Ectodermal cell (in vitro differentiated cells): ENCODE measurements around the gene PKNOX2.

ENCODE experiments used
- H3K27ac ChIP-seq: 2 replicates; pipeline ENCODE4 v1.7.0; 2013; ENCODE audit warnings: mild to moderate bottlenecking, low read depth, low read length; ENCODE audit not compliant: insufficient read depth, poor library complexity, severe bottlenecking
- H3K27me3 ChIP-seq: 2 replicates; pipeline ENCODE4 v1.7.0; 2013; ENCODE audit warnings: mild to moderate bottlenecking, low read length; ENCODE audit not compliant: insufficient read depth, control insufficient read depth, poor library complexity, severe bottlenecking
- H3K36me3 ChIP-seq: one replicate; pipeline ENCODE4 v1.7.0; 2013; ENCODE audit warnings: low read length; ENCODE audit not compliant: control insufficient read depth, insufficient read depth
- H3K4me1 ChIP-seq: one replicate; pipeline ENCODE4 v1.7.0; 2013; ENCODE audit warnings: low read length; ENCODE audit not compliant: control insufficient read depth, insufficient read depth
- H3K4me3 ChIP-seq: 2 replicates; pipeline ENCODE4 v1.7.0; 2013; ENCODE audit warnings: low read depth, low read length, control low read depth; ENCODE audit not compliant: insufficient read depth
- H3K9me3 ChIP-seq: 2 replicates; pipeline ENCODE4 v1.7.0; 2013; ENCODE audit warnings: mild to moderate bottlenecking, low read length, moderate library complexity; ENCODE audit not compliant: control insufficient read depth
- WGBS, 2 experiments: methylation state at CpG; one replicate each; pipeline ENCODE4 v1.1.7; 2013; ENCODE audit warnings: missing lambda C conversion rate in 2 of 2; 5-methylcytosine and 5-hydroxymethylcytosine counted together

The PKNOX2 gene

GRCh38 chr11:125301346-125301745 is 136.8 kb downstream of the PKNOX2 start:
- H3K27ac ChIP-seq = no peak overlapping the region
- WGBS, 2 experiments = 97% methylated on average over 2 to 3 of the region's 3 CpGs
- no peaks in the 10 kb centered on the region for H3K9me3 ChIP-seq
- H3K36me3 ChIP-seq = no peaks in the 10 kb centered on the region
- H3K4me1 ChIP-seq = no peaks in the 10 kb centered on the region
- H3K4me3 ChIP-seq = no peak overlapping the region
- H3K27me3 ChIP-seq = no peaks in the 10 kb centered on the region

- no peaks in the 10 kb centered on the region for H3K36me3 ChIP-seq
- no peaks in the 10 kb centered on the region for H3K27me3 ChIP-seq
- no peaks in the 10 kb centered on the region for H3K4me1 ChIP-seq
- H3K27ac ChIP-seq = no peak overlapping the region
- WGBS, 2 experiments = 89 to 93% methylated on average over 5 of the region's 5 CpGs
- no peak overlapping the region for H3K4me3 ChIP-seq
- no peaks in the 10 kb centered on the region for H3K9me3 ChIP-seq
Measured at GRCh38 chr11:125303186-125303585, 138.6 kb downstream of the PKNOX2 start.

GRCh38 chr11:125303694-125304093 is 139.1 kb downstream of the PKNOX2 start:
- H3K27me3 ChIP-seq = no peaks in the 10 kb centered on the region
- H3K27ac ChIP-seq = no peak overlapping the region
- no peaks in the 10 kb centered on the region for H3K9me3 ChIP-seq
- no peaks in the 10 kb centered on the region for H3K36me3 ChIP-seq
- H3K4me1 ChIP-seq = no peaks in the 10 kb centered on the region
- no peak overlapping the region for H3K4me3 ChIP-seq
- 87 to 94% methylated on average over 4 to 5 of the region's 5 CpGs for WGBS, 2 experiments

GRCh38 chr11:125304136-125304535 is 139.6 kb downstream of the PKNOX2 start:
- H3K4me1 ChIP-seq = no peaks in the 10 kb centered on the region
- no peaks in the 10 kb centered on the region for H3K27me3 ChIP-seq
- H3K9me3 ChIP-seq = no peaks in the 10 kb centered on the region
- 88 to 90% methylated on average over 7 of the region's 7 CpGs for WGBS, 2 experiments
- H3K4me3 ChIP-seq = no peak overlapping the region
- H3K27ac ChIP-seq = no peak overlapping the region
- no peaks in the 10 kb centered on the region for H3K36me3 ChIP-seq

- 96 to 97% methylated on average over 9 of the region's 9 CpGs for WGBS, 2 experiments
- Histone ChIP-seq H3K27ac (no peak overlapping the region), H3K9me3 (no peaks in the 10 kb centered on the region), H3K36me3 (no peaks in the 10 kb centered on the region), H3K27me3 (no peaks in the 10 kb centered on the region), H3K4me3 (no peak overlapping the region), H3K4me1 (no peaks in the 10 kb centered on the region)
Measured at GRCh38 chr11:125304876-125305275, 140.3 kb downstream of the PKNOX2 start.

- H3K27me3 ChIP-seq = no peaks in the 10 kb centered on the region
- 89% methylated on average over 7 of the region's 7 CpGs for WGBS, 2 experiments
- H3K36me3 ChIP-seq = no peaks in the 10 kb centered on the region
- no peak overlapping the region for H3K4me3 ChIP-seq
- no peaks in the 10 kb centered on the region for H3K4me1 ChIP-seq
- H3K9me3 ChIP-seq = no peaks in the 10 kb centered on the region
- no peak overlapping the region for H3K27ac ChIP-seq
Measured at GRCh38 chr11:125305345-125305744, 140.8 kb downstream of the PKNOX2 start.

- Histone ChIP-seq H3K4me1 (no peaks in the 10 kb centered on the region), H3K9me3 (no peaks in the 10 kb centered on the region), H3K36me3 (no peaks in the 10 kb centered on the region), H3K4me3 (no peak overlapping the region), H3K27me3 (no peaks in the 10 kb centered on the region), H3K27ac (no peak overlapping the region)
- 89 to 93% methylated on average over 6 to 7 of the region's 7 CpGs for WGBS, 2 experiments
Measured at GRCh38 chr11:125306476-125306875, 141.9 kb downstream of the PKNOX2 start.

DNA sequence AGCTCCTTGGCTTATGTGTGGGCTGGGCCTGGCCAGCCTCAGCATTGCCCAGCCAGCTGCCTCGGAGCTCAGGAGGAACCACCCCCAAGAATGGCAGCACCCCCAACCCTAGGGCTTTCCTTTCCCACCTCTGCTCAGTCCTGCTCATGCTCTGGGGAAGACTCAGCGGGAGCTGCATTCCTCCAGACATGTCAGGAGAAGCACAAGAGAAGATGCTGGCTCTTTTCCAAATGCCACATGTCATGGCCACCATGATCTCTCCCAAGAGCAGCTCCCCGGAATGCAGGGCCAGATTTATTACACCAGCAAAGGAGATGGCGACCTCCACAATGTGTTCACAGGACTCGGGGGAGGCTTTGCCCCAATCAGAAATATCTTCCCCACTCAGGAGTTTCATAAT is 143.7 kb downstream of the PKNOX2 start:
- Histone ChIP-seq H3K9me3 (no peaks in the 10 kb centered on the region), H3K27ac (no peak overlapping the region), H3K4me1 (no peaks in the 10 kb centered on the region), H3K27me3 (no peaks in the 10 kb centered on the region), H3K4me3 (no peak overlapping the region), H3K36me3 (no peaks in the 10 kb centered on the region)
- WGBS, 2 experiments = 91 to 94% methylated on average over 5 of the region's 5 CpGs

GRCh38 chr11:125312391-125312790 is 147.8 kb downstream of the PKNOX2 start:
- H3K27me3 ChIP-seq = no peaks in the 10 kb centered on the region
- no peak overlapping the region for H3K4me3 ChIP-seq
- peaks cover 8% of the 10 kb centered on the region for H3K4me1 ChIP-seq
- WGBS, 2 experiments = 88 to 90% methylated on average over 12 of the region's 12 CpGs
- H3K27ac ChIP-seq = no peak overlapping the region
- no peaks in the 10 kb centered on the region for H3K9me3 ChIP-seq
- peaks cover 6% of the 10 kb centered on the region for H3K36me3 ChIP-seq

DNA sequence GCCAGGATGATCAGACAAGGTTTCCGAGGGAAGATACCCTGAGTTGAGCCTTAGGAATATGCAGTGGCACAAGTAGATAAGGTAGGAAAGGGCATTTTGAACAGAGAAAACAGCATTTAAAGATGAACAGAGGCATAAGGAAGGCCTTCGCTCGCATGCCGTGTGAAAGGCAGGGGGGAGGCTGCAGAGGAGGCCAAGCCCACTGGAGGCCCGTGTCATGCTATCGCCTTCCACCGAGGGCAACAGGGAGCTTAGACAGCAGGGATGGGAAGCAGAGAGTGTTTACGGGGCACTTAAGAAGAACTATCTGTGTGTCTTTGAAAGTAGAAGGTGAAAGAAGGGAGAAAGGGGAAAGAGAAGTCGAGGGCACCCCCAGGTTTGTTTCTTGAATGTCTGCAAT is 148.3 kb downstream of the PKNOX2 start:
- Histone ChIP-seq H3K4me1 (peaks cover 8% of the 10 kb centered on the region), H3K36me3 (peaks cover 6% of the 10 kb centered on the region), H3K4me3 (no peak overlapping the region), H3K27me3 (no peaks in the 10 kb centered on the region), H3K9me3 (peaks cover 3% of the 10 kb centered on the region), H3K27ac (no peak overlapping the region)
- WGBS, 2 experiments = 91 to 92% methylated on average over 9 of the region's 9 CpGs
